GM18907 (cell line): ENCODE measurements around the gene ERFL.

Source experiments
- ATAC-seq: cut with Tn5 transposase; IDR thresholded peaks from one replicate; pipeline ENCODE4 v1.9.1; 2021; ENCODE audit warnings: mild to moderate bottlenecking, moderate library complexity; ENCODE audit not compliant: unreplicated experiment

Gene ERFL

DNA sequence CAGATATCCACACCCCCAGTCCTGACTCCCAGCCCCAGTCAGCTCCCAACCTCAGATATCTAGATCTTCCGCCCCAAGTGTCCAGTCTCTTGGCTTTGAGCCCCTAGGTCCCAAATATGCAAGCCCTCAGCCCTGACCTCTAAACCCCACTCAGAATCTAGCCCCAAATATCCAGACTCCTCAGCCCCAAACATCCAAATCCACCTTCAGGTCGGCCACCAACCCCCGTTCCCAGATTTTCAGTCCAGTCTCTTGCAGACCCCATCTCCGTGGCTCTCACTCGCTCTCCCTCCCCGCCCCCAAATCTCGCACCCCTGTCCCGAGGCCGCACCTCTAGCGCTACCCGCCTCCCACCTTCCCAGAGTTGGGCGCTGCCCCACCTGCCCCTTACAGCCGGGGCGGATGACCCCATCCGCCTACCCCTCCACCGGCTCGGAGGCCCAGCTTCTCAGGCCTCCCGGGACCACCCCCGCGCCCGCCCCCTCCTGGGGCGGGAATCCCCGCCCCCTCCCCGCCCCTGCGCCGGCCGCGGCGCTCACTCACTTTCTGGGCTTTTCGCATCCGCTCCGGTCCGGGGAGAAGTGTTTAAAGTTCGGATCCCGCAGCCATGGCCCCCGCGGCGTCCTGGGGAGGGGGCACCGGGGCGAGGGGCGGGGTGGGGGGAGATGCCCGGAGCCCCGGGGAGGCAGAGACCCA, 604 bp downstream of the ERFL start:
- no peak for ATAC-seq

DNA sequence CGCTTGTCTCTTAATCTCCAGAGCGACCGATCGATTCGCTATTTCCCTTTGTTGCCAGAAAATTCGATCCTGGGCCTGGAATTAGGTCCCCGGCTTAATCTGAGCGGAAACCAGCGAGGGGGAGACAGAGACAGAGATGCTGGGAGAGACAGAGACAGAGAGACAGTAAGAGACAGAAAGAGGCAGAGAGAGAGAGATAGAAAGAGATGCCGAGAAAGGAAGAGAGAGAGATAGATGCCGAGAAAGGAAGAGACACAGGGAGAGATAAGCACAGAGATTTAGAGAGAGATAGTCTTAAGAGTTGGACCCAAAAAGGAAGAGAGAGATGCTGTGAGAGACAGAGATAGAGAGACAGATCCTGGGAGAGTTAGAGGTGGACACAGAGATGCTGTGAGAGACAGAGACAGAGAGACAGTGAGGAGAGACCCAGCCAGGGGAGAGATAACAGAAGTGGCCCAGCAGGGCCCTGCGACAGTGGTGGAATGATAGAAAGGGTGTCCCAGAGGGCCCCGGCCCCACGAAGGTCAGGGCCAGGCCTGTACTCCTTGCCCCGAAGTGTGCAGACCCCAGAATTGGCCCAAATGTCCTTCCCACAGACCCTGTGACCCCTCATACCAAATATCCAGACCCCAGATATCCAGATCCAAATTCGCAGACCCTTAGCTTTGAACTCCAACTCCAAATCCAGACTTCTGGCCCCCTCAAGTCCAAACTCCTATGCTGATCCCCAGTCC, 1.3 kb downstream of the ERFL start:
- ATAC-seq = no peak

DNA sequence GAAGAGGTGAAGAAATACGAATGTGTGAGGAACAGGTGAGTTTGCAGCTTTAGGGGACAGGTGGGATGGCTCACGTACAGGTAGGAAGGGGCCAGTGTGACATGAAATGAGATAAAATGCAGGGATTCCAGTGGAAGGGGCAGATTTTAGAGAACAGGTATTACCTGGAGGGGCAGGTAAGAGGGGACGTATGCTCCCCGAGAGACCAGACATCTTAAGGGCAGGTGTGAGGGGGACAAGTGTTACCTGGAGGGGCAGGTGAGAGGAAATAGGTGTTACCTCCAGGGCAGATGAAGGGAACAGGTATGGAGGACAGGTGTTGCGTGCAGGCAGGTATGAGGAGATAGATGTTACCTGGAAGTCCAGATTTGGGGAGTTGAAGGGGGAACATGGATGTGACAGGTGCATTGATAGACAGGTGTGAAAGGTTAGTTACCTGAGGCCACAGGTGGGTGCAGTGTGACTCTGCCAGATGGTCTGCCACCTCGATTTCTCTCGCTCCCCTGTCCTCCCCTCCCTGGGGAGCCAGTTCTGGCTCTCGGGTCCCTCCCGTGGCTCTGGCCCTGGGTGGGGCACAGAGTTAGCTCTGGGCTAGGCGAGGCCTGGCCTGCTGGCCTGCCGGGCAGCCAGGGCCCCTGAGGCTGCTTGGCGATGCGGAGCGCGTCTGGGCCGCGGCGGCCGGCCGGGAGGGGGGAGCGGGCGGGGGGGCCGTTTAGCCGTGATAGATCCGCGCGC, 2.1 kb downstream of the ERFL start:
- no peak for ATAC-seq

DNA sequence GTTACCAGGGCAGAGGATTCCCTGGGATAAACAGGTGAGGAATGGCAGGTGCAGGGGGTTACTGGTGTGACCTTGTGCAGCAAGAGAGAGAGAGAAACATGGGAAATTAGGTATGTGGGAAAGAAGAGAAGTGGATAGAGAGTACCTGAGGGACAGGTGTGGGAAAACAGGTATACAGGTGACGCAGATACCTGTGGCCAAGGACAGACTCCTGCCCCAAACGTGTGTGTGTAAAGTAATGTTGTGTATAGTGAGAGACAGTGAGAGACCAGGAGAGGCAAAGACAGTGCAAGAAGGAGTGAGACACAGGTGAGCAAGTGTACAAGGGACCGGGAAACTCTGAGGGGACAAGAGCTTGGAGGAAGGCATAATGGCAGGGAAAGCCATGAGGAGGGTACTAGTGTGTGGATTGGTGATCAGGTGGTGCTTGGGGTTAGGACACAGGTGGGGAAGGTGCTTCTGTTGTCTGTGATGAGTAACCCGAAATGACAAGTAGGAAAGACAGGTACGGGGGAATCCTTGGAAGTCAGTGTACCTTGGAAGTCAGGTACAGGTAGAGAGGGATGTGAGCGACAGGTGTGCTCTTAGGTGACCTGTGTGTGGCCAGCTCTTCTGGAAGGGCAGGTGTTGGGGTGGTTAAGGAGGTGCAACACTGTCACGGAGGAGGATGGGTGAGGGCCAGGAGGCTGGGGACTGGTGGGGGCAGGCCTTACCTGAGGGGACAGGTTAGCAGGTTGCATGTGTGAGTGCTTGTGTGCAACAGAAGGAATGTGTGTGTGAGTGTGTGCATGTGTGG, 2.8 kb downstream of the ERFL start:
- no peak for ATAC-seq

DNA sequence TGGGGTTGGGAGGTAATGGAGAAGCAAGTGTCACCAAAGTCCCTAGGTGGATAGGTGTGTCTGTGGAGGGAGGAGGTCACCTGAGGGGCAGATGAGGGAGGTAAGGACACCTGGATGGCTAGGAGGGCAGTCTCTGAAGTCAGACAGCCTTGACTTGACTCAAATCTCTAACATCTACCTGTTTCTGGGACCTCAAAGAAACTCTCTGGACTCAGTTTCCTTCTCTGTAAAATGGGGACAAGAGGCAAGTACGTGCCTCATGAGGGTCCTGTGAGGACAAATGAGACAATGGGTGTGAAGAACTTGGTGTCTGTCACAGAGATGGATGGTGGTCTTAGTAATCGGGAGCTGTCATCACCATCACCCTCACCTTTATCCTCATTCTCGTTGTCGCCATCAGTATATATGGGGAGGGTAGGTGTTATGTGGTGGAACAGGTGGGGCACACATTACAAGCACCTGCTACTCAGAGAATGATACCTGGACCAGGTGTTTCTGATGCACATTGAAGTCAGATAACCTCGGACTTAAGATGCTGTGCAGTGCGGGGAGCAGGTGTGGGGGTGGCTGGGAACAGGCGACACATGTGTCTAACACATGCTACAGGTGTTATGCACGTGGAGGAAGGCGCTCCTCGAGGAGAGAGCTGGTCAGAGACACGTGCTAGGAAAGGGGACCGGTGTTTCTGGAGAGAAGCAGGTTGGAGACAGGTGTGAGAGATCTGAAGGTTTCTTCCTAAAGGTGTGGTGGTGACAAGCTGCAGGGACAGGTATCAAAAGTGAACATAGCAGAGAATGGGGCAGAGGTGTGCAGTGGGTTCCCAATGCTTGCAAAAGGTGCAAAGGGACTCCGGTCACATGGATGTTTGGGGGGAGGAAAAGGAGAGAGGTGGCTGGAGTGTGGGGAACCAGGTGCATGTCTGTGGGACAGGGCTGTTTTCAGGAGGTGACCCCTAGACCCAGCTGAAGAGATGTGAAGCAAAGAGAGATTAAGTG, 3.8 kb downstream of the ERFL start:
- no peak for ATAC-seq

DNA sequence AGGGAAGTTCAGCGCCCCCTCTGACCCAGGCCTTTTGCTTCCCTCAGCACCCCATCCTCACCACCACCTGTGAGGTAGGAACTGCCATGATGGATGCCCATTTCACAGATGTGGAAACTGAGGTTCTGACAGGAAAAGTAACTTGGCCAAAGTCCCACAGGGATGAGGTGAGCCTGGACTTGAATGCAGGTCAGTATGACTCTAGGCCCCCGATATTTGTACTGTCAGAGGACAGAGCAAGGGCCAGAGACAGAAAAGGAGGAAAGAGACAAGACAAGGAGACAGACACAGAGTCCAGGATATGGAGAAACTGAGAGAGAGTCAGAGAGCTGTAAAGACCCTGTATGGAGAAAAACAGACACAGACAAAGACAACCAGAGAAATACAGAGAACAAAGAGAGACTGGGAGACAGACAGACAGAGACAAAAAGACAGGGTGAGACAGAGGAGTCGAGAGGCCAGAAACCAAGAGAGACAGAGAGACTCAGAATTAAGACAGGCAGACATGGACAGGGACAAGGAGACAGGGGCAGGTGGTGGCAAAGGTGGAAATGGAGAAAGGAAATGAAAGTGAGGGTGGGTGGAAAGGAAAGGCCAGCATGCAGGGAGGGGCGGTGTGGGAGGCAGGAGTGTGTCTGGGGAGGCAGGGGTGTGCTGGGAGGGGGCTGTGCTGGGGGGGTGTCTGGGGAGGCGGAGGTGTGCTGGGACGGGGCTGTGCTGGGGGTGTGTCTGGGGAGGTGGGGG, 5.0 kb downstream of the ERFL start:
- no peak for ATAC-seq

DNA sequence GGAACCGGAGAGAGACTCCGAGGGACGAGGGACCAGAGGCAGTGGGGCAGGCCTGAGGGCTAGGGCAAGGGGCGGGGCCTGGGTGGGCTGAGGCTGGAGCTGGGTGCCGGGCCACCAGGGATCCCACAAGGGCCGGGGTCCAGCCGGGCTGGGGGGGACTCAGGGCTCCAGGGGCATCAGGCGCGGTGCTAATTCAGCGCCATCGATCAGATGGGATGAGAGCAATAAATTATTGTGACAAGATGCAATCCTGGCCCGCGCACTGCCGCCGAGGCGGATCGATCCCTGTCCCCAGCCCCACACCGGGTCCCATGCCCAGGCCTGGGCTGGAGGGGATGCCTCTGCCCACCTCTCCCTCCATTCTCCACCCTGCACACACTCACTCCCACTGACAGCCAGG, 5.7 kb downstream of the ERFL start:
- ATAC-seq = no peak

DNA sequence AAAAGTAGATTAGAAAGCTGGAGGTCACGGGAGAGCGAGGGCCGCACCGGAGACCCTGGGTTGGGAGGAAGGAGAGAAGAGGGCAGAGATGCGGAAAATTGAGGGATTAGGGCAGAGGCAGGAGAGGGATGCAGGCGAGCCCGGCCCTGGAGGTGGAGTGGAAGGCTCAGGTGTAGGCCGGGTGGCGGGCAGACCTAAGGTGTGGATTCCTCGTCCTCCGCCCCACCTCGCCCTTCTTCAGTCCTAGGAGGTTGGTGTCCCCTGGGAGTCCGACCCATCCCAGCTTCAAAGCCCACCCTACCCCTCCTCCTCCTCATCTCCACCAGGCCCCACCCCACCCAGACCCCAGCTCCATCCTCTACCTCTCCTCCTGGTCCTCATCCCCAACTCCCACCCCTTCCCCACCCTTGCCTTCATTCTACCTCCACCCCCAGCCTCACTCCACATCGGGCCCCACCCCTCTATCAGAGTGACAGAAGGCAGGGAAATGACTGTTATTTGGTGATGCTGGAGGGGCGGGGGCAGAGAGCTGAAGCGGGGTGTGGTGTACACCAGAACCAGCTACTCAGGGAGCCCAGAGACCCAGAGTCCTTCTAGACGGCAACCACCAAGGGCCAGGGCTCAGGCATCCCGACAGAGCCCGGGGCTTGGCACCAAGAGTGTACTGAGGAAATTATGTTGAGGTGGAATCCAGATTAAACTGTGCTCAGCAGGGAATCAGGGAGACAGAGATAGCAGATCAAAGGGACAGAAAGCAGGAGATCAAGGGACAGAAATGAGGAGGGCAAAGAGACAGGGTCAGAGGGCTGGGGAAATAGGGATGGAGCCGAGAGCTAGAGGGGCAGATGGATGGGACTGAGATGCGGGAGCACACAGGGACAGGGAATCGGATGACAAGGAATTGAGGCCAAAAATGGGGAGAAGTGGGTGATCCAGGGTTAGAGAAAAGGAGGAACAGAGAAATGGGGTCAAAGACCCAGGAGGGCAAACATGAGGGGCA, 6.4 kb downstream of the ERFL start:
- no peak for ATAC-seq

DNA sequence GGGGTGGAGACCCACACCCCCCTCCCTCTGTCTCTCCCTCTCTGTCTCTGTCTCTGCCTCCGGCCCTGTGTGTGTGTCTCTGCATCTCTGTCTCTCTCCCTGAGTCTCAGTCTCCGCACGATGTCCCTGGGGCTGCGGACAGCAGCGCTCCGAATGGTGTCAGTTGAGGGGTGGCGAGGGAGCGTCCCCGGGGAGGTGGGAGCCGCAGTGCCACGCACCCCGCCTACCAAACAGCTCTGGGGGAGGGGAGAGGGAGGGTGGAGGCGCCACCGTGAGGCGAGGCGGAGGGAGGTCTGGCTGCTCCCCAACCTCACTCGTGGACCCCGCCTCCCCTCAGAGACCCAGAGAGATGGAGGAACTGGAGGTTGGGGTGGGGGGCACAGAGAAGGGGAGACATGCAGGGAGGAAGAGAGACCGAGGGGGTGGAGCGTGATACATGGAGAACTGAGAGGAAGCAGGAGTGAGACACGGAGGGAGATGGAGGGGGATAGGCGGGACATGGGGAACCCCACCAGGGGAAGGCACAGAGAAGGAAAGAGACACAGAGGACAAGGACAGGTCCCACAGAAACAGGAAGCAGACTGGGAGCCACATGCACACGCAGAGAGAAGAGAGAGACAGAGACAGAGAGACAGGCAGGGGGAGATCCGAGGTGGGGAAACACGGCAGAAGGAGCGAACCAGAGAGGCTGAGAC, 7.2 kb downstream of the ERFL start:
- no peak for ATAC-seq

DNA sequence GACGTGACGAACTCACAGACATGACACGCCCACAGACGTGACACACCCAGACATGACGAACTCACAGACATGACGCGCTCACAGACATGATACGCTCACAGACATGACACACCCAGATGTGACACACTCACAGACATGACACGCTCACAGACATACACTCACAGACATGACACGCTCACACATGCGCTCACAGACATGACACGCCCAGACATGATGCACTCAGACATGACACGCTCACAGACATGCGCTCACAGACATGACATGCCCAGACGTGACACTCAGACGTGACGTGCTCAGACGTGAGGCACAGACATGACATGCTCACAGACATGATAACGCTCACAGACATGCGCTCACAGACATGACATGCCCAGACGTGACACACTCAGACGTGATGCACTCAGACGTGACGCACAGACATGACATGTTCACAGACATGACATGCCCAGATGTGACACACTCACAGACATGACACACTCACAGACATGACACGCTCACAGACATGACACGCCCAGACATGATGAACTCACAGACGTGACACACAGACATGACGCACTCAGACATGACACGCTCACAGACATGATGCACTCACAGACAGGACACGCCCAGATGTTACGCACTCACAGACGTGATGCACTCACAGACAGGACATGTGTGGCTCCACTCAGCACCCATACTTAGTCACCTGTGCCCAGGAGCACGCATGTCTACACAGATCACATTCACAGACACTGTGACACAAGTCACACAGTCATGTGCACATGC, 8.1 kb downstream of the ERFL start:
- ATAC-seq = no peak

DNA sequence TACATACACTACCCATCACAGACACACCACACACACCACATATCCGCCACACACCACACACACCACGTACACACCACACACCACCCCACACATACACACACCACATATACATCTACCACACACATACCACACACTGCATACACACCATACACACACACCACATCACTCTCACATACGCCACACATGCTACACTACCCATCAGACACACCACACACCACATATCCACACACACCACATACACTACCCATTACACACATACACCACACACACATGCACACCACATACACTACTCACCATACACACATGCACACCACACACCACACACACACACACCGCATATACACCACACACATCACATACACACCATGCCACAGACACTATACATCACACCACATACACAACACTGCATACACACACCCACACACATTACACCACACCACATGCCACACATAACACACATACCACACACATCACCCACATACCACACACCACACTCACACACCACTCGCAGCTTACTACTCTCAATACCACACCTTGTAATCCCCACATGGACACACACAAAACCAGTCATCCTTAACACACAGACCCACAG, 9.5 kb downstream of the ERFL start:
- no peak for ATAC-seq

DNA sequence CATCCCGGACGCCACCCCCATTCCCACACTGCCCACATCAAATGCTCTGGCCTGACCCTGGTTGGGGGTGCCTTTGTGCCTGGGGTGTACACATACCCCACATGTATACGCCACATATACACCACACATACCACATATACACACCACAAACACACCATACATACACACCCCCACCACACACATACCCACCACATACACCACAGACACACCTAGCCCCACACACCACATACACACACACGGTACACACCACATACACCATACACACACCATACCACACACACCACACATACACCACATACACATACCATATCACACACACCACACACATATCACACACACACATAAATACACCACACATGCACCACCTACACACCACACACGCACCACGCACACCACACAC, 10.2 kb downstream of the ERFL start:
- no peak for ATAC-seq

DNA sequence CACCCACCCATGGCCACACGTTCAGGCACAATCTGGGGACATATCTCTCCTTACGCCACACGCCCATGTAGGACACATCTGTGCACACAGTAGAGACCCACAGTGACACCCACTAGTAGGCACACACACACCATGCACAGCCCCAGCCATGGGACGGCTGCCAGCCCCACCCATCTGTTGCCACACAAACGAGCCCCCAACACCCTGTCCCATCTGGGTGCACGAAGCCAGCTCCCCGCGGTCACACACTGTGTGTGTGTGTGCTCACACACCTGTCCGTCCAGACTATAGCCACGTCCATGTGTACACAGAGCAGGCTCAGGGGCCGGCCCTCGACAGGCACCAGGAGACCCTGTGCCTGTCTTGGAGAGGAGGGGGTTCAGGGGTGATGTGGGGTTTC, 10.6 kb downstream of the ERFL start:
- no peak for ATAC-seq

DNA sequence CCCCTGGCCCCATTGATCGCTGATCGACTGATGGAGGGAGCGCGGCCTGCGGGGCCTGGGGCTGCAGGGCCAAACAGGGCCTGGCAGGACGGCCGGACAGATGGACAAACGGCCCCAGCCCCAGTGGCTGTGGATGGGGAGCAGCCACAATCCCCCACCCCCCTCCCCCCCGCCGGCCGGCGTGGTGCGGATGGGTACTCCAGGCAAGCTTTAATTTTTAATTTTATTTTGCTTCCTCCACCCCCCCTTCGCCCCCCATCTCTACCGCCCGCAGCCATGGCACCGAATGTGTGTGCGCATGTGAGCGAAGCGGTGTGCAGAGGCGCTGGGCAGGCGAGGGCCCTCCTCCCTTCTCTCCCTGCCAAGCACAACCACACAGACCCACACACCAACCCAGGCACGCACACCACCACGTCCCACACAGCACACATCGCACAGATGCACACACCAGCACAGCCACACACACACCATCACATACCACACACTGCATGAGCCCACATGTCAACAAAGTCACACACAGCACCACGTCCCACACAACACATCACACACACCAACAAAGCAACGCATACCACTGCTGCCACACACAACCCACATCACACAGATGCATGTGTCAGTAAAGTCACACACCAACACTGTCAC, 12.4 kb downstream of the ERFL start:
- ATAC-seq = no peak

DNA sequence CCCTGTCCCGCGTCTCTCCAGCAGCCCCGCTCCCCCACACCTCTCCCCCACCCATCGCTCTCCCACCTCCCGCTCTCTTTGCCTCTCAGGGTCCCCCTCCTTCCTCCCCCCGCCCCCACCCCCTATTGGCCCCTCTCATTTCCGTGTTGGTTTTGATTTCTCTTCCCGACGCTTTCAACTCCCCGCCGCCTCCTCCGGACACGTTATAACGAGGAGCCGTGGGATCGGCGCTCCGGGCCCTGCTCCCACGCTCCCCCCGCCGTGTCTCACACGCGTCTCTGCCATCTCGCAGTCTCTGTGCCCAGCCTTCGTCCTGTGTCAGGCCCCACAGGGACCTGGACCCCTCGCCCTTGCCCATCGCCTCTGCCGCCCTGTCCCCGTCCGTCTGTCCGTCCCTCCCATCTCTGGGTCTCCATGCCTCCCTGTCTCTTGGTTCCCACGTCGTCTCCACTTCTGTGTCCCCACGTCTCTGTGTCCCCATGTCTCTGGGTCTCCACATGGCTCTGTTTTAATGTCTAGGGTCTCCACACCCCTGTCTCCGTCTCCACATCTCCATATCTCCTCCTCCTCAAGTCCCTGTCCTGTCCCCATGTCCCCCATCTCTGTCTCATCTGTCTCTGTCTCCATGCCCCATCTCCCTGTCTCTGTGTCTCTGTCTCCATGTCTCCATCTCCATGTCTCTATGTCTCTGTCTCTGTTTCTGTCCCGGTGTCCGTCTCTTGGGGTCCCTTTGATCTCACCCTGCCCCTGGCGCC, 13.1 kb downstream of the ERFL start:
- no peak for ATAC-seq
